ENCODE results near the gene GFI1B. TPM values are rescaled to one million over a fixed set of nuclear protein-coding genes. Genes with fewer than 3 reads are reported as not detected.

GFI1B gene
- total and polyA plus RNA-seq, 10 of the 15 experiments (the other 5 are each of a cell fraction or from before 2014, with no cell fraction given) = 0.04 to 0.11 (median 0.05) TPM; not detected in 7

DNA sequence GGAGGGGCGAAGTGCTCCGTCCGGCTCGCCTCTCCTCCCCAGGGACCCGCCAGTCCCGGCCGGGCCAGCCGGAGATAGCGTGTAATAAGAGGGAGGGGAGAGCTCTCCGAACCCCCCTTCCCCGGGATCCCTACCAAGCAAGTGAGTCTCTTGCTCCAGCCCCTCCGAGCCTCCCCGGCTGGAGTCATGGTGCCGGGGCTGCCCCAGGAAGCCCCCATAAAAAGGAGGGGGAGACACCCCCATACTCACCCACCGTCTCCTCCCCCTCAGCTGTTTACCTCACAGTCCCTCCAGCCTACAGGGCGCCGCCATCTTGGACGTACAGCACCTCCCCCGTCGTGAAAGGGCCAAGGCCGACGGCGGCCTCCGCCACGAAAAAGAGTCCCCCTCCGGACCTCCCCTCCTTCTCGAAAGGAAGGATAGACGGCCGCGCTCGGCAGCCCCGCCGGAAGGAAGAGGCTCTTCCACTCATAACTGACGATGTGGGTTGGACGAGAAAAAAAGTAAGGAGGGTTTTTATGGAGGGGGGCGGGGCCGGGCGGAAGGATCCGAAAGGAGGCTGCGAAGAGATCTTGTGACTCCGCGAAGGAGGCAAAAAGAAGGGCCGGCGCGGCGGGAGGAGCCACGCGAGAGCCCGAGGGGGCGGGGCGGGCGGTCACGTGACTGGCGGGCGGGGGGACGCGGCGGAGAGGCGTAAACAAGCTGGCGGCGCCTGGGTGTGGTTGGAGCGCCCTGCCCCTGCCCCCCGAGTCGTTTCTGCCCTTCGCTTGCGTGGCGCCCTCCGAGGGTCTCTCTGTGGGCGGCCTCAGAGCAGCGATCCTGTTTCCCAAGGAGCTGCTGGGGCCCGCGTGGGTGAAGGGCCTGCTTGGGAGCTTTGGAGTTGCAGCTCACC is 34.0 kb upstream of the GFI1B start, which contains the start of gene TSC1 (continued):
- TF ChIP-seq EP300 (IDR thresholded peaks at IDR 0.05; ENCODE audit: borderline replicate concordance in 1 of 2, control insufficient read depth in 1 of 2, low read depth in 2 of 2, low read length in 2 of 2) = 0 out of 4 replicates have a peak, but pooled peaks of 1 of the 2 experiments have one; percentile 23
- peak; percentile 27; the same call in 1 of the 2 replicates for TF ChIP-seq MTA2 (IDR thresholded peaks at IDR 0.05; ENCODE audit: low read depth)
- TF ChIP-seq CEBPB (IDR thresholded peaks at IDR 0.05; ENCODE audit: borderline replicate concordance in 1 of 2, low read depth in 2 of 2, low read length in 2 of 2) = no peak
- TF ChIP-seq, protein P1, sequence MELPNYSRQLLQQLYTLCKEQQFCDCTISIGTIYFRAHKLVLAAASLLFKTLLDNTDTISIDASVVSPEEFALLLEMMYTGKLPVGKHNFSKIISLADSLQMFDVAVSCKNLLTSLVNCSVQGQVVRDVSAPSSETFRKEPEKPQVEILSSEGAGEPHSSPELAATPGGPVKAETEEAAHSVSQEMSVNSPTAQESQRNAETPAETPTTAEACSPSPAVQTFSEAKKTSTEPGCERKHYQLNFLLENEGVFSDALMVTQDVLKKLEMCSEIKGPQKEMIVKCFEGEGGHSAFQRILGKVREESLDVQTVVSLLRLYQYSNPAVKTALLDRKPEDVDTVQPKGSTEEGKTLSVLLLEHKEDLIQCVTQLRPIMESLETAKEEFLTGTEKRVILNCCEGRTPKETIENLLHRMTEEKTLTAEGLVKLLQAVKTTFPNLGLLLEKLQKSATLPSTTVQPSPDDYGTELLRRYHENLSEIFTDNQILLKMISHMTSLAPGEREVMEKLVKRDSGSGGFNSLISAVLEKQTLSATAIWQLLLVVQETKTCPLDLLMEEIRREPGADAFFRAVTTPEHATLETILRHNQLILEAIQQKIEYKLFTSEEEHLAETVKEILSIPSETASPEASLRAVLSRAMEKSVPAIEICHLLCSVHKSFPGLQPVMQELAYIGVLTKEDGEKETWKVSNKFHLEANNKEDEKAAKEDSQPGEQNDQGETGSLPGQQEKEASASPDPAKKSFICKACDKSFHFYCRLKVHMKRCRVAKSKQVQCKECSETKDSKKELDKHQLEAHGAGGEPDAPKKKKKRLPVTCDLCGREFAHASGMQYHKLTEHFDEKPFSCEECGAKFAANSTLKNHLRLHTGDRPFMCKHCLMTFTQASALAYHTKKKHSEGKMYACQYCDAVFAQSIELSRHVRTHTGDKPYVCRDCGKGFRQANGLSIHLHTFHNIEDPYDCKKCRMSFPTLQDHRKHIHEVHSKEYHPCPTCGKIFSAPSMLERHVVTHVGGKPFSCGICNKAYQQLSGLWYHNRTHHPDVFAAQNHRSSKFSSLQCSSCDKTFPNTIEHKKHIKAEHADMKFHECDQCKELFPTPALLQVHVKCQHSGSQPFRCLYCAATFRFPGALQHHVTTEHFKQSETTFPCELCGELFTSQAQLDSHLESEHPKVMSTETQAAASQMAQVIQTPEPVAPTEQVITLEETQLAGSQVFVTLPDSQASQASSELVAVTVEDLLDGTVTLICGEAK (IDR thresholded peaks at IDR 0.05; ENCODE audit: borderline replicate concordance) = peak; percentile 86
- peak; percentile 58; the same call in 1 of the 2 replicates for TF ChIP-seq GATAD2B (conservative IDR thresholded peaks at IDR 0.05; ENCODE audit: low read depth)
- TF ChIP-seq ASH2L (IDR thresholded peaks at IDR 0.05; ENCODE audit: borderline replicate concordance, low read depth) = peak; percentile 90; the same call in 1 of the 2 replicates
- peak; percentile 70 for TF ChIP-seq HCFC1 (IDR thresholded peaks at IDR 0.05; ENCODE audit: low read length)
- TF ChIP-seq RUNX3 (IDR thresholded peaks at IDR 0.05; ENCODE audit: low read length) = peak; percentile 45
- TF ChIP-seq, protein P2, sequence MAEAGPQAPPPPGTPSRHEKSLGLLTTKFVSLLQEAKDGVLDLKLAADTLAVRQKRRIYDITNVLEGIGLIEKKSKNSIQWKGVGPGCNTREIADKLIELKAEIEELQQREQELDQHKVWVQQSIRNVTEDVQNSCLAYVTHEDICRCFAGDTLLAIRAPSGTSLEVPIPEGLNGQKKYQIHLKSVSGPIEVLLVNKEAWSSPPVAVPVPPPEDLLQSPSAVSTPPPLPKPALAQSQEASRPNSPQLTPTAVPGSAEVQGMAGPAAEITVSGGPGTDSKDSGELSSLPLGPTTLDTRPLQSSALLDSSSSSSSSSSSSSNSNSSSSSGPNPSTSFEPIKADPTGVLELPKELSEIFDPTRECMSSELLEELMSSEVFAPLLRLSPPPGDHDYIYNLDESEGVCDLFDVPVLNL (IDR thresholded peaks at IDR 0.05; ENCODE audit: low read depth, low read length) = 0 out of 2 replicates have a peak, but pooled peaks have one; percentile 27
- peak; percentile 44; the same call in 1 of the 2 replicates for TF ChIP-seq TBL1XR1 (IDR thresholded peaks at IDR 0.05; ENCODE audit: low read depth, low read length)
- no peak; the same call in 1 of the 2 replicates for TF ChIP-seq HDAC2 (IDR thresholded peaks at IDR 0.05)
- TF ChIP-seq, protein P3, sequence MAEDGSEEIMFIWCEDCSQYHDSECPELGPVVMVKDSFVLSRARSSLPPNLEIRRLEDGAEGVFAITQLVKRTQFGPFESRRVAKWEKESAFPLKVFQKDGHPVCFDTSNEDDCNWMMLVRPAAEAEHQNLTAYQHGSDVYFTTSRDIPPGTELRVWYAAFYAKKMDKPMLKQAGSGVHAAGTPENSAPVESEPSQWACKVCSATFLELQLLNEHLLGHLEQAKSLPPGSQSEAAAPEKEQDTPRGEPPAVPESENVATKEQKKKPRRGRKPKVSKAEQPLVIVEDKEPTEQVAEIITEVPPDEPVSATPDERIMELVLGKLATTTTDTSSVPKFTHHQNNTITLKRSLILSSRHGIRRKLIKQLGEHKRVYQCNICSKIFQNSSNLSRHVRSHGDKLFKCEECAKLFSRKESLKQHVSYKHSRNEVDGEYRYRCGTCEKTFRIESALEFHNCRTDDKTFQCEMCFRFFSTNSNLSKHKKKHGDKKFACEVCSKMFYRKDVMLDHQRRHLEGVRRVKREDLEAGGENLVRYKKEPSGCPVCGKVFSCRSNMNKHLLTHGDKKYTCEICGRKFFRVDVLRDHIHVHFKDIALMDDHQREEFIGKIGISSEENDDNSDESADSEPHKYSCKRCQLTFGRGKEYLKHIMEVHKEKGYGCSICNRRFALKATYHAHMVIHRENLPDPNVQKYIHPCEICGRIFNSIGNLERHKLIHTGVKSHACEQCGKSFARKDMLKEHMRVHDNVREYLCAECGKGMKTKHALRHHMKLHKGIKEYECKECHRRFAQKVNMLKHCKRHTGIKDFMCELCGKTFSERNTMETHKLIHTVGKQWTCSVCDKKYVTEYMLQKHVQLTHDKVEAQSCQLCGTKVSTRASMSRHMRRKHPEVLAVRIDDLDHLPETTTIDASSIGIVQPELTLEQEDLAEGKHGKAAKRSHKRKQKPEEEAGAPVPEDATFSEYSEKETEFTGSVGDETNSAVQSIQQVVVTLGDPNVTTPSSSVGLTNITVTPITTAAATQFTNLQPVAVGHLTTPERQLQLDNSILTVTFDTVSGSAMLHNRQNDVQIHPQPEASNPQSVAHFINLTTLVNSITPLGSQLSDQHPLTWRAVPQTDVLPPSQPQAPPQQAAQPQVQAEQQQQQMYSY (CRISPR knock-in tag; IDR thresholded peaks at IDR 0.05) = no peak
- no peak for TF ChIP-seq BACH1 (IDR thresholded peaks at IDR 0.05; ENCODE audit: borderline replicate concordance)
- peak; percentile 76 for TF ChIP-seq NR2C1 (IDR thresholded peaks at IDR 0.05)
- peak; percentile 98 for TF ChIP-seq CHD2 (IDR thresholded peaks at IDR 0.05; ENCODE audit: borderline replicate concordance, low read depth, low read length)
- 0 out of 4 replicates have a peak, but pooled peaks of 1 of the 2 experiments have one; percentile 36 for TF ChIP-seq ETV6 (conservative IDR thresholded peaks at IDR 0.05 in 1 of 2, IDR thresholded peaks at IDR 0.05 in 1 of 2; ENCODE audit: borderline replicate concordance in 1 of 2, low read depth in 1 of 2)
- TF ChIP-seq SUPT20H (IDR thresholded peaks at IDR 0.05; ENCODE audit: borderline replicate concordance, control insufficient read depth, low read depth, low read length) = no peak
- no peak for TF ChIP-seq MEF2A (IDR thresholded peaks at IDR 0.05; ENCODE audit: insufficient read depth, low read depth, low read length)
- peak; percentile 85 for TF ChIP-seq SP1 (IDR thresholded peaks at IDR 0.05; ENCODE audit: low read depth, low read length)

All from GM12878 (cell line).